Kidney epithelial cell (primary cell): ENCODE measurements around the gene CLSTN2. TPM values are rescaled to one million over a fixed set of nuclear protein-coding genes. Genes with fewer than 3 reads are reported as not detected.

Source experiments
- DNase-seq: peaks from one replicate; pipeline ENCODE4 v3.0.0-alpha.2; 2010; ENCODE audit warnings: low read depth
- H3K27me3 ChIP-seq: 2 replicates; pipeline ENCODE4 v1.6.0; 2011; ENCODE audit warnings: low read length; ENCODE audit not compliant: control insufficient read depth, insufficient read depth
- H3K36me3 ChIP-seq: 2 replicates; pipeline ENCODE4 v1.5.1; 2011; ENCODE audit warnings: low read length; ENCODE audit not compliant: control insufficient read depth, insufficient read depth
- H3K4me3 ChIP-seq: 2 replicates; pipeline ENCODE4 v1.5.1; 2011; ENCODE audit warnings: low read depth, mild to moderate bottlenecking, control low read depth, low read length
- CTCF ChIP-seq: IDR thresholded peaks from 2 replicates; pipeline ENCODE4 v1.5.1; 2011; ENCODE audit warnings: mild to moderate bottlenecking, moderate library complexity, low read length, control low read depth, inconsistent platforms; ENCODE audit not compliant: insufficient read depth, poor library complexity, severe bottlenecking
- total RNA-seq: library from RNA; depleted of rRNA; stranded (reverse); fragments of >200 nt; gene quantifications from 2 replicates; pipeline ENCODE4 v1.2.3, GENCODE V29; 2015

The CLSTN2 gene
- total RNA-seq, 1 donor from 2014 or later: 10.9 TPM

- H3K4me3 ChIP-seq: no peak overlapping the region
- no peak for TF ChIP-seq CTCF
- no peaks in the 10 kb centered on the region for H3K36me3 ChIP-seq
- H3K27me3 ChIP-seq: no peaks in the 10 kb centered on the region
- DNase-seq: peak; percentile 43
Observed at GRCh38 chr3:140358686-140359085, 423.7 kb downstream of the CLSTN2 start.

- Histone ChIP-seq H3K4me3 (no peak overlapping the region), H3K36me3 (no peaks in the 10 kb centered on the region), H3K27me3 (no peaks in the 10 kb centered on the region)
- DNase-seq: no peak
- TF ChIP-seq CTCF: no peak
Observed at GRCh38 chr3:140359233-140359995, 424.4 kb downstream of the CLSTN2 start.

DNA sequence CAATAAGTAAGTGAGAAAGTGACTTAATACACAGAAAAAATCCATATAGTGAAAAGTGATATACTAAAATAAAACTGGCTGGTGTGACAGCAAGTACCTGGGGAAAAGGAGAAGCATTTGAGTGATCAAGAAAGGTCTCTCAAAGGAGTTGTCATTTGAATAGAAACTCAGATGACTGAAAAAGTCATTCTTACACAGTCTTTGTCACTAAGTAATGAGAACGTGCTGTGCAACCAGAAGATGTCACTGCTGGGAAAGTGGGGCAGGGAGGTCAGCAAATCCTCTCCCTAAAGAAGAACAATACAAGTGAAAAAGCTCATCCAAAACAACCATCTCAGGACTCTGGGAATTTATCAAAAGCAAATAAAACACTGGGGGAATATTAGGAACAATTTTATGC lies 425.3 kb downstream of the CLSTN2 start:
- no peak for DNase-seq
- Histone ChIP-seq H3K4me3 (no peak overlapping the region), H3K36me3 (no peaks in the 10 kb centered on the region), H3K27me3 (no peaks in the 10 kb centered on the region)
- TF ChIP-seq CTCF: no peak

DNA sequence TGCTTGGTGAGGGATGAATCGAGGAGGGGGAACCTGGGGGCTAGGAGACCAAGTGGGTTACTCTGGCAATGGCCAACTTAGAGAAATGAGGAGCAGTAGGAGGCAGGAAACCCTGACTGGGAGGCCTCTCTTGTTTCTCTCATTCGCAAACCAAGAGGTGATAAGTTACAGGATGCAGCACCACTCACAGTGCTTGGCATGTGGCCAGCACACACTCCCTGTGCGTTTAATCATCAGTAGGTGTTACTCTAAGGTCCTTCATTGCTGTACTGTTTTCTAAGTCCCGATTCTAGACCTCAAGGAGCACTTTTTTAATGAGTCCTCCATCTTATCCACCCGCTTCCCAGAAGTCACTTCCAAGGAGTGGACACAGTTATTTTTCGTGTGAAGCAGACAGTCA lies 428.8 kb downstream of the CLSTN2 start:
- Histone ChIP-seq H3K36me3 (no peaks in the 10 kb centered on the region), H3K4me3 (no peak overlapping the region), H3K27me3 (no peaks in the 10 kb centered on the region)
- TF ChIP-seq CTCF: no peak
- no peak for DNase-seq

GRCh38 chr3:140365872-140366697 lies 431.1 kb downstream of the CLSTN2 start:
- no peaks in the 10 kb centered on the region for H3K27me3 ChIP-seq
- H3K4me3 ChIP-seq: no peak overlapping the region
- H3K36me3 ChIP-seq: no peaks in the 10 kb centered on the region
- no peak for TF ChIP-seq CTCF
- DNase-seq: no peak
